HG02642 (cell line): Measurements from ENCODE around the gene APEH.

ENCODE experiments used
- ATAC-seq: cut with Tn5 transposase; IDR thresholded peaks from one replicate; pipeline ENCODE4 v1.9.1; 2021; ENCODE audit warnings: mild to moderate bottlenecking; ENCODE audit not compliant: unreplicated experiment, poor library complexity

APEH gene

GRCh38 chr3:49722896-49723295 is 48.7 kb downstream of the APEH start:
- no peak for ATAC-seq

GRCh38 chr3:49723296-49723627 is 49.1 kb downstream of the APEH start:
- ATAC-seq = peak; percentile 6

GRCh38 chr3:49723628-49724551 is 49.7 kb downstream of the APEH start, which contains the start of gene GMPPB:
Gene GMPPB, minus strand, starts transcription at chr3:49723951. Its CDS starts 225 bp downstream, at chr3:49723726.
- ATAC-seq = peak; percentile 78

GRCh38 chr3:49724586-49724985 is 50.4 kb downstream of the APEH start:
- no peak for ATAC-seq

- no peak for ATAC-seq
Observed at GRCh38 chr3:49725906-49726681, 51.9 kb downstream of the APEH start.

GRCh38 chr3:49727154-49727923 is 53.2 kb downstream of the APEH start:
- ATAC-seq = no peak

- ATAC-seq = no peak
Observed at GRCh38 chr3:49727924-49728361, 53.8 kb downstream of the APEH start.

- ATAC-seq = no peak
Observed at GRCh38 chr3:49729966-49730609, 55.9 kb downstream of the APEH start.

GRCh38 chr3:49732597-49732996 is 58.4 kb downstream of the APEH start:
- no peak for ATAC-seq

- ATAC-seq = no peak
Observed at GRCh38 chr3:49733551-49733950, 59.4 kb downstream of the APEH start.
